Measurements from ENCODE around the gene AKR1A1.
A peak's percentile ranks its signal among the peaks of the same experiment; 100 is the strongest.
"Not testable (repeated sequence)": the region's sequence is repeated elsewhere in the genome, so short reads cannot be mapped to it uniquely, and the experiment has no call there.

The AKR1A1 gene

GRCh38 chr1:45569962-45570581 is 19.4 kb downstream of the AKR1A1 start:
- no peak for DNase-seq (ENCODE audit: low read depth)

DNA sequence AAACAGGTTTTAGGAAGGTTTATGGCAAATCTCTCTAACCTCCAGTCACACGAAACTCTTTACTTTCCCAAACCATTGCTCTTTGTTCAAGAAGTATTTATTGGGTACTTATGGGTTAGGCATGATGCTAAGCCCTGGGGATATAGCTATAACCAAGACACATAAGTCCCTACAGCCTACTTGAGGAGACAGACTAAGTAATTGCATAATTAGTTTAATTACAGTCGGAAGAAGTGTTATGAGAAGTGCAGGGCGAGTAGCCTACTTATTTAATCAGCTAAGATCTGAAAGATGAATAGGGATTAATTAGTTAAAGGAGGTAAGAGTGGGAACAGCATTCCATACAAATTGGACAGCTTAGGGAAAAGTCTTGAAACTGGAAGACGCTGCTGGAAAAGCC is 20.0 kb downstream of the AKR1A1 start:
- no peak for DNase-seq (ENCODE audit: low read depth)

- no peak for DNase-seq (ENCODE audit: low read depth)
These were observed 22.7 kb downstream of the AKR1A1 start for GRCh38 chr1:45573231-45573804.

- no peak for DNase-seq (ENCODE audit: low read depth)
These were observed 23.5 kb downstream of the AKR1A1 start for GRCh38 chr1:45574105-45574626.

GRCh38 chr1:45583264-45583665 is 32.6 kb downstream of the AKR1A1 start:
- DNase-seq (ENCODE audit: low read depth), result peak; percentile 87

DNA sequence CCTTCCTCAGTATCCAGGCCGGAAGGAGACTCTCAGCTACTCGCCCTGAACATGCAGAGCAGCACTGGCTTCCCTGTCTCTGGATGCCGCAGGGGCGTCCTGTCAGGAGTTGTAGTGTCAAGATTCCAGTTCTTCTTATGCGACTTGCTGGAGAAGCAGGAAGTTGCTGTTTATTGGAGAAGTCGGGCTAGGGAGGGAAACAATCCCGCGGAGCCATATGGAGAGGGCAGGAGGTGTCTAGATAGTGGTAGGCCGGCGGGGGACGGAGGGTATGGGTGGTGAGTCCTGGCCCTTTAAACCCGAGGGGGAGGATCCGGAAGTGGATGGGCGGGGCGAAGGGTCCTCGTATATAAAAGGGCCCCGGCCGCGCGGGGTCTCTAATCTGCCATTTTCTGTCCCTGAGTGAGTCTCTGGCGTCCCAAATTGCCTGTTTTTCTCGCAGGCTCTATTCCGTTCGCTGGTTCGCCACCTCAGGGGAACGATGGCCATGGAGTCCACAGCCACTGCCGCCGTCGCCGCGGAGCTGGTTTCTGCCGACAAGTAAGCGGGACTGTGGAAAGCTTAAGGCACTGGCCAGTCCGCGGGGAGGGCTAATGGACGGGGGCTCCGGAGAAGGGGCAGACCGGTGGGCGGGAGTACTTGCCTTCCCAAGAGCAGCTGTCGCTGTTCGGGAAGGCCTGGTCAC is 33.2 kb downstream of the AKR1A1 start, which contains the start of gene NASP:
TSS of gene NASP (plus strand) at position 376 of the 685 bp plus-strand sequence. CDS start at position 482, 106 bp downstream.
- DNase-seq (ENCODE audit: low read depth), result peak; percentile 78

DNA sequence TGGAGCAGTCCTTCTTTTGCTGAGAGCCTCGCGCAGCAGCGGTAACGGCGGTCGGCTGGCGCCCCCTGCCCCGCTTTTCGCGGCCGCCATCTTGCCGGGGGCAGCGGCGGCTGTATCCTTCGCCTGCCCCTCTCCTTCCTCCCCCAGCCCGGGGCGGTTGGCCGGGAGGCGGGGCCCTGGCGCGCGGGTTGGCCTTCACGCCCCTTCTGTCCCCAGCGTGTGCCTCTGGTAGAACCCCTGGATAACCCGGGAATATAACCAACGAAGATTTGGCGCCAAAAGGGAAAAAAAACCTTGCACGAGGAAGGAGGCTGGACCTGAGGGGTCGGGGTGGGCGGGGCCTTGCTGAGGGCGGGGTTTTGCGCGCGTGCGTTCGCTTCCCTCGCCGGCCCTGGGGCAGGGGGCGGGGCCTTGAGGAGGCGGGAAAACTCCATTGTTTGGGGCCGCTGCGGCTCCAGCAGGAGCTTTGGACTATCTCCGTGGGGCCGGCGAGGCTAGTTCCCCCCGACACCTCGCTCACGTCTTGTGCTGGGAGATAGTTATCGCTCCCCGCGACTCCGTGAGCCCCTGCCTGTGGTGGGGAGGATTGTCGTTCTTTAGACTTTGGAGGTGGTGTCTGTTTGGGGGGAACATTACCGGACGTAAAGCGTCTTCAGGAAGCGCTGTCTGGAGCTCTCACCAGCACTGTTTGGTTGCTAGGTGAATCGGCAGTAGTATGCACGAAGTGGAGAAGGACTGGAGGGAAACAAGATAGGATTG is 33.9 kb downstream of the AKR1A1 start:
- peak; percentile 70 for DNase-seq (ENCODE audit: low read depth)

DNA sequence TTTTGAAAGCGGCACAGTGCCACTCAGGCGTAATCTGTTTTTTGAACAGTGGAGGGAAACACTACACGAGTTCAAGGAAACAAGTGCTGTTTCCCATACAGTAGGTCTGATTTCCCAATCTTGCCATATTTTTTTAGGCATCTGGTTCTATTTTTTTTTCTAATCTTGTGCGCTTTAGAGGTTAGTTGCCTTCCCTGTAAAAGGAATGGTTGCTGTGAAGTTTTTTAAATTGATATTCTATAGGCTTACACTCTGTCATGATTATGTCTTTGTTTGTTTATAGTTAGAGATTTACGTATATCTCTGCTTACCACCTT is 34.4 kb downstream of the AKR1A1 start:
- no peak for DNase-seq (ENCODE audit: low read depth)

- DNase-seq (ENCODE audit: low read depth), result no peak
These were observed 35.0 kb downstream of the AKR1A1 start for GRCh38 chr1:45585496-45586075.

- no peak for DNase-seq (ENCODE audit: low read depth)
These were observed 36.1 kb downstream of the AKR1A1 start for GRCh38 chr1:45586769-45587168.

- DNase-seq (ENCODE audit: low read depth), result no peak
These were observed 39.2 kb downstream of the AKR1A1 start for GRCh38 chr1:45589861-45590260.

- DNase-seq (ENCODE audit: low read depth), result no peak
These were observed 43.8 kb downstream of the AKR1A1 start for GRCh38 chr1:45594412-45594811.

DNA sequence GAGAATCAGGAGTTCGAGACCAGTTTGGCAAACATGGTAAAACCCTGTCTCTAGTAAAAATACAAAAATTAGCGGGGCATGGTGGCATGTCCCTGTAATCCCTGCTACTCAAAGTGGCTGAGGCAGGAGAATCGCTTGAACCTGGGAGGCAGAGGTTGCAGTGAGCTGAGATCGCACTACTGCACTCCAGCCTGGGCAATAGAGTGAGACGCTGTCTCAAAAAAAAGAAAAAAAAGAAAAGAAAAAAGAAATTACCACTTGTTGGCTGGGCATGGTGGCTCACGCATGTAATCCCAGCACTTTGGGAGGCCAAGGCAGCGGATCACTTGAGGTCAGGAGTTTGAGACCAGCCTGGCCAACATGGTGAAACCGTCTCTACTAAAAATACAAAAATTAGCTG is 46.1 kb downstream of the AKR1A1 start:
- not testable (repeated sequence) for DNase-seq (ENCODE audit: low read depth)

DNA sequence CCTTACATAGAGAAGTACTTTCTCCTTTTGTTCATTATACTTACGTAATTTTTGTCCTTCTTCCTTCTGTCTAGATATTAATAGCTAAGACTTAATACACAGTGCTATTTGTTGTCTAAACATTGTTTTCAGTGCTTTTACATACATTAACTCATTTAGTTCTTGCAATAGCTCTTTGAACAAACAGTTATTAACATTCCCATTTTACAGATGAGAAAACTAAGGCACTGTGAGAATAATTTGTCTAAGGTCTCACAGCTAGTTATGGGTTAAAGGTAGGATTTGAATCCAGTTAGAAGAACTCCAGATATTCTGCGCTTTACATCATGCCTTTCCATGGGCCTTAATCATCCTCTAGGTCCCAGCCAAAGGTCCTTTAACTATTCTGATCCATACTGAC is 53.6 kb downstream of the AKR1A1 start:
- no peak for DNase-seq (ENCODE audit: low read depth)

GRCh38 chr1:45607404-45608074 is 56.9 kb downstream of the AKR1A1 start:
- DNase-seq (ENCODE audit: low read depth), result no peak

DNA sequence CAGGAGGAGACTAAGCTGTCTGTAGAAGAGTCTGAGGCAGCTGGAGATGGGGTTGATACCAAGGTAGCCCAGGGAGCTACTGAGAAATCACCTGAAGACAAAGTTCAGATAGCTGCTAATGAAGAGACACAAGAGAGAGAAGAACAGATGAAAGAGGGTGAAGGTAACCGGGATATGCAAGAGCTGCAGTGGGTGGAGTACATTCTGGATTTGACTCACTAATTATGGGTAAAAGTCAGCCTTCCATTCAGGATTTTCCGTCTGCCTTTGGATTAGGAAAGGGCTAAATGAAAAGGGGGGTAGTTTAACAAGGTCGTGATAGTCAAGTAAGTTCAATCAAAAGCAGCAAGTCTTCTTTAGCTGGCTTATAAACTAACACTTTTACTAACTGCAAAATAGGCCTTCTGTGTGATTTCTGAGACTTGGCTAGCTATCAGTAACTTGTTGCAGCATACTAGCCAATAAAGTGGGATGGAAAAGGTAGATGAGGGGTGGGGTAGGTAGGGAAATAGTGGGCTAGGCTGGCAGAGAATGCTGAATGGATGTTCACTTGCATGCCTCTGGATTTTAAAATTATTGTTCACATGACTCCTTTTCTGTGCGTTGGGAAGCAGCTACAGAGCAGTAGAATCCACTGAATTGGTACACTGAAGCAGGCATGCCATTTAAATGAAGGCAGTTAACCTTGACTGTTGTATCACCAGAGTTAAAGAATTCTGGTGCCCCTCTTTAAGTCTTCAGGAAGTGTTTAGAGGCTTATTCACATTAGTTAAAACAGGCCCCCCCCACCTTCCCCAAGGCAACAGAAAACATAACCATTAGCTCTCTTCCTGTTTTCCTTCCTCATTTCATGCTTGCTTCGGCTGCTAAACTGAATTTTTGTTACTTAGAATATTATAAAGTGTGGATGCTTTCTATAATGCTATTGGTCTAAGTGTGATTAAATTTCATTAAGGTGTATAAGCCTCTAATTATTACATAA is 57.8 kb downstream of the AKR1A1 start:
- DNase-seq (ENCODE audit: low read depth), result no peak

GRCh38 chr1:45610589-45611226 is 60.1 kb downstream of the AKR1A1 start:
- DNase-seq (ENCODE audit: low read depth), result no peak

GRCh38 chr1:45612941-45613579 is 62.4 kb downstream of the AKR1A1 start:
- DNase-seq (ENCODE audit: low read depth), result no peak

DNA sequence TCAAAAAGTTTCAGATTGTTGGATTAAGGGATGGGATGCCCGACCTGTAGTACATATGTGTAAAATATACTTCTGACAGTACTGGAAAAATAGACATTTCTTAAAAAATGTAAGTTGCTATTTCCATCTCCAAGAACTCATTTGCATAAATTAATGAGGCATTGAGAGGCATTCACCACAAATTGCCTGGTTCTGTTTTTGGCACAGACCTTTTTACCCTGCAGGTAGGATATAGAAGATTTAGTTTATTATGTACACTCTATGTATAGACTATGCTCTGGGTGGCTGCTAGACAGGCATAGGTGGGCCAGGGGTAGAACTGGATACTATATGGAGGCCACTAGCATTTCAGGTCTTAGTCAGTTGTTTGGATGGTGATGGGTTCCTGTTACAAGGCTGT is 65.3 kb downstream of the AKR1A1 start:
- DNase-seq (ENCODE audit: low read depth), result no peak
